GM19324 (cell line): ENCODE data around the gene FAM78B.

Experiments
- ATAC-seq: cut with Tn5 transposase; IDR thresholded peaks from one replicate; pipeline ENCODE4 v1.9.1; 2021; ENCODE audit warnings: mild to moderate bottlenecking, moderate library complexity; ENCODE audit not compliant: unreplicated experiment, low FRiP score

FAM78B gene

GRCh38 chr1:166026143-166026542, 140.7 kb downstream of the FAM78B start:
- no peak for ATAC-seq

GRCh38 chr1:166020210-166020609, 146.6 kb downstream of the FAM78B start:
- no peak for ATAC-seq
